Measurements from ENCODE around the gene ABLIM2.

DNA sequence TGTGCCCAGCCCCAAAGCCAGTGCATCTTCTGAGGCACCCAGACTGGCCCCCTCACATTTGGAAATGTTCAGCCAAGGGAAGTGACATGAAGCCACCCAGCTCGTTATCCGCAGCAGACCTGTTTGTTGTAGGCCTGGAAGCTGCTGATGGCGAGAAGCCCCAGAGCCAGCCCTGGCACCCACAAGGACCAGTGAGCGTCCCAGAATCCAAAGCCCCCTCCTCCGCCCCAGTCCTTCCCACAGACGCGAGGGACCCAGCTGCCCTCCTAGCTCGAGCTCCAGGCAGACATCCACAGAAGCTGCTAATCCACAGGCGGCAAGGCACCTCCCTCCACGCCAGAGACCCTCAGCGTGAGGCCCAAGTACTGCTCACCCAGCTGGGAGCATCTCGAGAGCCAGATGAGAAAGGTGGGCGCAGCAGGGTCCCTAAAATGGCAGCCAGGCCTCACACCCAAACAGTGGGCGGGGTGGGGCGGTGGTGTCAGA lies 7.4 kb downstream of the ABLIM2 start:
- TF ChIP-seq, protein P1, sequence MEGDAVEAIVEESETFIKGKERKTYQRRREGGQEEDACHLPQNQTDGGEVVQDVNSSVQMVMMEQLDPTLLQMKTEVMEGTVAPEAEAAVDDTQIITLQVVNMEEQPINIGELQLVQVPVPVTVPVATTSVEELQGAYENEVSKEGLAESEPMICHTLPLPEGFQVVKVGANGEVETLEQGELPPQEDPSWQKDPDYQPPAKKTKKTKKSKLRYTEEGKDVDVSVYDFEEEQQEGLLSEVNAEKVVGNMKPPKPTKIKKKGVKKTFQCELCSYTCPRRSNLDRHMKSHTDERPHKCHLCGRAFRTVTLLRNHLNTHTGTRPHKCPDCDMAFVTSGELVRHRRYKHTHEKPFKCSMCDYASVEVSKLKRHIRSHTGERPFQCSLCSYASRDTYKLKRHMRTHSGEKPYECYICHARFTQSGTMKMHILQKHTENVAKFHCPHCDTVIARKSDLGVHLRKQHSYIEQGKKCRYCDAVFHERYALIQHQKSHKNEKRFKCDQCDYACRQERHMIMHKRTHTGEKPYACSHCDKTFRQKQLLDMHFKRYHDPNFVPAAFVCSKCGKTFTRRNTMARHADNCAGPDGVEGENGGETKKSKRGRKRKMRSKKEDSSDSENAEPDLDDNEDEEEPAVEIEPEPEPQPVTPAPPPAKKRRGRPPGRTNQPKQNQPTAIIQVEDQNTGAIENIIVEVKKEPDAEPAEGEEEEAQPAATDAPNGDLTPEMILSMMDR (IDR thresholded peaks at IDR 0.05): no peak
- TF ChIP-seq EZH2 (IDR thresholded peaks at IDR 0.05; ENCODE audit: borderline replicate concordance, insufficient read depth, low read depth, low read length, poor library complexity, severe bottlenecking): no peak
